ENCODE results near the gene ACBD3. TPM values are rescaled to one million over a fixed set of nuclear protein-coding genes. Genes with fewer than 3 reads are reported as not detected.

Gene ACBD3
- total RNA-seq, 2 experiments from 2014 or later = 19.0 to 19.8 TPM

DNA sequence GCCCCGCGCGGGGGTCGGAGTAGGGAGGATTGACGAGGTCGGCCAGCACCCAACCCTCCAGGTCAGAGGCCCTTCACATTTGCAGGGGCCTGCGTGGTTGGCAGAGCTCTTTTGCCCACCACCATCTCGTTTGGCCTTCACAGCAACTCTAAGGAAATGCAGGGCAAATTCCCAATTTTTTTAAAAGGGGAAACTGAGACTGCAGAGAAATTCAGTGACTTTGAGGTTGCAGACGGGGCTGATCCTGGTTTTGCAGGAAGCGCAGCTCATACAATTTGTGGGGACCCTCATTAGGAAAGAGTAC lies 430 bp upstream of the ACBD3 start:
- DNase-seq = no peak
- H3K36me3 Mint-ChIP-seq (ENCODE audit: low read depth) = peaks cover 9% of the 10 kb centered on the region
- H3K27ac Mint-ChIP-seq = peak overlapping the region; percentile 96
- H3K4me1 Mint-ChIP-seq = peaks cover 28% of the 10 kb centered on the region
- H3K9me3 Mint-ChIP-seq = no peaks in the 10 kb centered on the region
- ChIA-PET POLR2A (no interaction called here), CTCF (interaction anchor here (1.0 kb wide), 2 partner anchors 11 to 69 kb away, joined by 3 read pairs; no protein-coding TSS in a partner anchor)
- peak overlapping the region; percentile 93 for H3K4me3 Mint-ChIP-seq
- H3K27me3 Mint-ChIP-seq = no peaks in the 10 kb centered on the region

DNA sequence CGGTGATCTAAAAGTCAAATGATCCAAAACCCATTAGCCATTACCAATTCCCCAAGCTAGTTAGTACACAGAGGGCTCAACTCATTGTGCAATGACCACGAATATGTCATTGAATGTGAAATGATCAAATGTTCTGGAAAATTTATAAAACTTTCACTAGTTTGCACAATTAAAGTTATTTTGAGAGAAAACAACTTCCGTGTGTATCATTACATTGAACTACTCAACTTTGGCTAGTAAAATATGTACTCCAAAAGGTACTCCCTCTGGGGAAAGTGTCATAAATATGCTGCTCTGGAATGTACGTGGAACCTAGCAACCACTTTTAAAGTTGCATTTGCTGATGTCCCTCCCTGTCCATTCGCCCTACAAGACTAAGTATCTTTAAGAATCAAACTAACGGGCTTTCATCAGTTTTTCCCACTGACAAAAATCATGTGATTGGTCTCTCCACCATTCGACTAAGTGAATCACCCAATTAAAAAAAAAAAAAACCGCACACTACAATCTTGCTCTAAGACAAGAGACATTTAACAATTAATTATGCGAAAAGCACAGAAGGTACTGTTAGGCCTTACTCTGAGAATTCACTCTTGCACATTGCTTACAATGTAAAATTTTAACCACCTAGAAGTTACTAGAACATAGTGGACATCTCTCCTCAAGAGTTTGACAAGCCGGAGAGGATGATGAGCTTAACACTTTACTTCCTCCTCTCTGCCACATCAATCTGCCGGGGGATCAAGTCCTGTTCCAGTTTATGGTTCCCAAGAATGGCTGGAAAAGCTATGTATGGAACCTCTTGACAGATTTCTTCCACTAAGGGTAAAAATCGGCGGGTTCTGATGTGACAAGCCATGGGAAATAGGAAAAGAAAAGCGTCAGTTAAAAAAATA lies 1.2 kb downstream of the ACBD3 start:
- no peak for DNase-seq
- no peaks in the 10 kb centered on the region for H3K27me3 Mint-ChIP-seq

DNA sequence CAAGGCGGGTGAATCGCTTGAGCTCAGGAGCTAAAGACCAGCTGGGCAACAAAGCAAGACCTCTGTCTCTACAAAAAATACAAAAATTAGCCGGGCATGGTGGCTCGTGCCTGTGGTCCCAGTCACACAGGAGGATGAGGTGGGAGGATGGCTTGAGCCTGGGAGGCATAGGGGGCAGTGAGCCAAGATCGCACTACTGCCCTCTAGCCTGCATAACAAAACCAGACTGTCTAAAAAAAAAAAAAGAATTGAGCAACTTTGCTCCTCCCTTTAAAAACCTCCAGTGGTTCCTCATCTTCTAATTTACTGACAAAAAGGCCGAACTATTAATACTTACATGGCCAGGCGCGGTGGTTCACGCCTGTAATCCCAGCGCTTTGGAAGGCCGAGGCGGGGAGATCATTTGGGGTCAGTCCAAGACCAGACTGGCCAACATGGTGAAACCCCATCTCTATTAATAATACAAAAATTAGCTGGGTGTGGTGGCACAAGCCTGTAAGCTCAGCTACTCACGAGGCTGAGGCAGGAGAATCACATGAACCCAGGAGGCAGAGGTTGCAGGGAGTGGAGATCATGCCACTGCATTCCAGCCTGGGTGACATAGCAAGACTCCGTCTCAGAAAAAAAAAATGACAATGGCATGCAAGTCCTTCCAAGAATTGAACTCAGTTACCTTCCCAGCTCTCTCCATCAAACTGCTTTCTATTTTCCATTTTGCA lies 4.4 kb downstream of the ACBD3 start:
- no peak for DNase-seq
- no peak overlapping the region for H3K4me3 Mint-ChIP-seq
- ChIA-PET POLR2A (interaction anchor here (0.7 kb wide), 1 partner anchor 15 kb away, joined by 3 read pairs; no protein-coding TSS in a partner anchor), CTCF (interaction anchor here (0.7 to 1.6 kb wide), 4 partner anchors 12 to 58 kb away, joined by 3 to 9 read pairs (median 3); no protein-coding TSS in a partner anchor)
- H3K36me3 Mint-ChIP-seq (ENCODE audit: low read depth) = peaks cover 31% of the 10 kb centered on the region
- peaks cover 2% of the 10 kb centered on the region for H3K9me3 Mint-ChIP-seq
- H3K27me3 Mint-ChIP-seq = no peaks in the 10 kb centered on the region
- peaks cover 44% of the 10 kb centered on the region for H3K4me1 Mint-ChIP-seq
- no peak overlapping the region for H3K27ac Mint-ChIP-seq

More for the DNA sequence above, 1.2 kb downstream of the ACBD3 start:
- peak overlapping the region; percentile 96 for H3K27ac Mint-ChIP-seq
- peaks cover 35% of the 10 kb centered on the region for H3K4me1 Mint-ChIP-seq
- no peaks in the 10 kb centered on the region for H3K9me3 Mint-ChIP-seq
- CTCF ChIA-PET = interaction anchor here (0.6 to 1.5 kb wide), 7 partner anchors 10 to 1953 kb away, joined by 3 to 4 read pairs (median 4); no protein-coding TSS in a partner anchor
- H3K4me3 Mint-ChIP-seq = peak overlapping the region; percentile 97
- POLR2A ChIA-PET = interaction anchor here (0.6 kb wide), 1 partner anchor 255 kb away, joined by 6 read pairs; no protein-coding TSS in a partner anchor
- peaks cover 15% of the 10 kb centered on the region for H3K36me3 Mint-ChIP-seq (ENCODE audit: low read depth)

DNA sequence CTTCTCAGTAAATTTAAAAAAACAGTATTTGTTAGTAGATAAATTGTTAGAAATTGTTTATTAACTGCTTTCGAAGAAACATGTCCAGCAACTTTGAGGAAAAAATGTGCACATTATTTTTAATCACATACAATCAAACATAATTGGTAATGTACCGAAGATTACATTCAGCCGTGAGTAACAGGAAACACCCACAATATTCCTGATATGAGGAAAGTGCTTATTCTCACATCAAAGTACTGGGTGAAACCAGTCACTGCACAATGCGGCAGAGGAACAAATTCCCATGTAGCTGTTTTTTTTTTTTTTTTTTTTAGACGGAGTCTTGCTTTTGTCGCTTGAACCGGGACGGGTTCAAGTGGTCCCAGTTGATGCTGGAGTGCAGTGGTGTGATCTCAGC lies 9.7 kb downstream of the ACBD3 start:
- H3K27me3 Mint-ChIP-seq = no peaks in the 10 kb centered on the region
- POLR2A ChIA-PET = no interaction called here
- CTCF ChIA-PET = interaction anchor here (0.6 to 0.7 kb wide), 4 partner anchors 21 to 291 kb away, joined by 3 to 5 read pairs (median 4); no protein-coding TSS in a partner anchor
- H3K4me1 Mint-ChIP-seq = peaks cover 25% of the 10 kb centered on the region
- peaks cover 2% of the 10 kb centered on the region for H3K9me3 Mint-ChIP-seq
- H3K27ac Mint-ChIP-seq = no peak overlapping the region
- H3K36me3 Mint-ChIP-seq (ENCODE audit: low read depth) = peaks cover 27% of the 10 kb centered on the region
- DNase-seq = no peak
- no peak overlapping the region for H3K4me3 Mint-ChIP-seq

DNA sequence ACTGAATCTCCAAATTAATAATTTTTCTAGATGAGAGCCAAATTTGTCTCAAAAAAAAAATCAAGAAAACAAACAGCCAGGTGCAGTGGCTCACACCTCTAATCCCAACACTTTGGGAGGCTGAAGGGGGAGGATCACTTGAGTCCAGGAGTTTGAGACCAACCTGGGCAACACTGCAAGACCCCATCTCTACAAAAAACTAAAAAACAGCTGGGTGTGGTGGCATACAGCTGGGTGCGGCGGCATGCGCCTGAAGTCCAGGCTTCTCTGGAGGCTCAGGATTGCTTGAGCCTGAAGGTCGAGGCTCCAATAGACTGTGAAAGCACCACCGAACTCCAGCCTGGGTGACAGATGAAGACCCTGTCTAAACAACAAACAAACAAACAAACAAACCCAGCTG lies 14.0 kb downstream of the ACBD3 start:
- Mint-ChIP-seq H3K36me3 (ENCODE audit: low read depth) (peaks cover 17% of the 10 kb centered on the region), H3K4me3 (no peak overlapping the region), H3K27me3 (no peaks in the 10 kb centered on the region), H3K4me1 (peaks cover 11% of the 10 kb centered on the region), H3K27ac (no peak overlapping the region), H3K9me3 (peaks cover 2% of the 10 kb centered on the region)
- POLR2A ChIA-PET = no interaction called here
- no peak for DNase-seq
- CTCF ChIA-PET = no interaction called here

DNA sequence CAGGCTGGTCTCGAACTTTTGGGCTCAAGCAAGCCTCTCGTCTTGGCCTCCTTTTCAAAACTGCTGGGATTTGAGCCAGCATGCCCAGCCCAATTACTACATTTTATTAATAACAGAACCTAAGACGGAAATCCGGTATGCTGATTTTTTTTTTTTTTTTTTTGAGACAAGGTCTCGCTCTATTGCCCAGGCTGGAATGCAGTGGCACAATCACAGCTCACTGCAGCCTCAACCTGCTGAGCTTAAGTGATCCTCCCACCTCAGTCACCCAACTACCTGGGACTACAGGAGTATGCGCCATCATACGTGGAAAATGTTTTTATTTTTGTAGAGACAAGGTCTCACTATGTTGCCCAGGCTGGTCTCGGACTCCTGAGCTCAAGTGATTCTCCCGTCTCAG lies 20.2 kb downstream of the ACBD3 start:
- ChIA-PET CTCF (interaction anchor here (0.5 to 2.2 kb wide), 6 partner anchors 9 to 145 kb away, joined by 3 to 10 read pairs (median 4); no protein-coding TSS in a partner anchor), POLR2A (no interaction called here)
- H3K9me3 Mint-ChIP-seq = no peaks in the 10 kb centered on the region
- H3K27me3 Mint-ChIP-seq = no peaks in the 10 kb centered on the region
- H3K4me1 Mint-ChIP-seq = no peaks in the 10 kb centered on the region
- DNase-seq = no peak
- H3K27ac Mint-ChIP-seq = no peak overlapping the region
- H3K4me3 Mint-ChIP-seq = no peak overlapping the region
- H3K36me3 Mint-ChIP-seq (ENCODE audit: low read depth) = peaks cover 34% of the 10 kb centered on the region

DNA sequence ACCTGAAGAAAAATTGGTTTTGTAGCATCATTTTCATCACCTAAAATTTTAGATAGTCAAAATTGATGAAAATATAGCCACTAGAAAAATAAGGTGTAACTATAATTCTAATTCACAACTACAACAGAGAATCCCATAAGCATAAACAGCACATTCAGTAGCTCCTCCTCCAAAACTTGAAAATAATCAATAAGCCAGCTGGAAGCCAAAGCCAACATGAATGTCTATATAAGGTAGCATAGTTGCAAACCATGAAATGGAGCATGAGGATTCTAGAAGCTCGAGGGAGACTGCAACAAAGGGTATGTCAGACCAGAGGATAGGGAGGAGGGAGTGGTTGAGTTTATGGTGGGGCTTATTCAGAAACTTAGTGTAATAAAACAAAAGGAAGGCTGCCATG lies 22.4 kb downstream of the ACBD3 start:
- ChIA-PET CTCF (interaction anchor here (0.7 to 0.8 kb wide), 2 partner anchors 36 to 1836 kb away, joined by 3 to 4 read pairs; no protein-coding TSS in a partner anchor), POLR2A (interaction anchor here (0.6 kb wide), 1 partner anchor 9 kb away, joined by 5 read pairs; no protein-coding TSS in a partner anchor)

DNA sequence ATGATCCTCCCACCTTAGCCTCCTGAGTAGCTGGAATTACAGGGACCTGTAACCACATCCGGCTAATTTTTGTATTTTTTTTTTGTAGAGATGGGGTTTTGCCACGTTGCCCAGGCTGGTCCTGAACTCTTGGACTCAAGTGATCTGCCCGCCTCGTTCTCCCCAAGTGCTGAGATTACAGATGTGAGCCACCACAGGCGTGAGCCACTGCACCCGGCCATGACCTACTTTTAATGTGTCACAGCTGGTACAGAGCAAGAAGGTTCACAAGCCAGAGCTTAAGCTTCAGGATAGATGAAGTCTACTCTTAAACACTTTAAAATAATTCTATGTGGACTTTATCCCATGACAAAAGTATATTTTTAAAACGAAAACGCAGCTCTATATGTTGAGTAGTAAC lies 23.6 kb downstream of the ACBD3 start:
- POLR2A ChIA-PET = no interaction called here
- no peak for DNase-seq
- no peaks in the 10 kb centered on the region for H3K9me3 Mint-ChIP-seq
- CTCF ChIA-PET = no interaction called here
- peaks cover 12% of the 10 kb centered on the region for H3K4me1 Mint-ChIP-seq
- no peaks in the 10 kb centered on the region for H3K27me3 Mint-ChIP-seq
- H3K4me3 Mint-ChIP-seq = no peak overlapping the region
- H3K36me3 Mint-ChIP-seq (ENCODE audit: low read depth) = peaks cover 54% of the 10 kb centered on the region
- no peak overlapping the region for H3K27ac Mint-ChIP-seq

More for the DNA sequence above, 22.4 kb downstream of the ACBD3 start:
- Mint-ChIP-seq H3K27ac (no peak overlapping the region), H3K9me3 (no peaks in the 10 kb centered on the region), H3K4me3 (no peak overlapping the region), H3K36me3 (ENCODE audit: low read depth) (peaks cover 42% of the 10 kb centered on the region), H3K4me1 (no peaks in the 10 kb centered on the region), H3K27me3 (no peaks in the 10 kb centered on the region)
- no peak for DNase-seq

DNA sequence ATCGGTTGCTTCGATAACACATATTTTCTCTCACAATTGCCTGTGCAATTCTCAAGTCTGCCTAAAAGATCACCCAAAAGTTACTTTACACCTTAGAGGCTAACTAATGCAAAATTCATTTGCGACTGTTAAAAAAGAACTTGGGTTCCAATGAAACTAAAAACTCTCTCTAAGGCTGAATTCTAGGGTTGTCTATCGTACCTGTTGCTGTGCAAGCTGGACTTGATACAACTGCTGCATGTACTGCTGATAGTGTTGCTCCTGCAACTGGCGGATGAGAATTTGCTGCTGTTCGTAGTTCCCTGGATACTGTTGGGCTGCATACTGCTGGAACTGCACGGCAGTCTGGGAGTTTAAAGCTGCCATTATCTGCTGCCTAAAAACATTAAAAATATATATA lies 27.6 kb downstream of the ACBD3 start:
- H3K27me3 Mint-ChIP-seq = no peaks in the 10 kb centered on the region
- H3K27ac Mint-ChIP-seq = no peak overlapping the region
- no peaks in the 10 kb centered on the region for H3K9me3 Mint-ChIP-seq
- DNase-seq = no peak
- POLR2A ChIA-PET = no interaction called here
- no peak overlapping the region for H3K4me3 Mint-ChIP-seq
- H3K36me3 Mint-ChIP-seq (ENCODE audit: low read depth) = peaks cover 65% of the 10 kb centered on the region
- H3K4me1 Mint-ChIP-seq = peaks cover 32% of the 10 kb centered on the region
- CTCF ChIA-PET = interaction anchor here (0.6 kb wide), 1 partner anchor 116 kb away, joined by 3 read pairs; no protein-coding TSS in a partner anchor

DNA sequence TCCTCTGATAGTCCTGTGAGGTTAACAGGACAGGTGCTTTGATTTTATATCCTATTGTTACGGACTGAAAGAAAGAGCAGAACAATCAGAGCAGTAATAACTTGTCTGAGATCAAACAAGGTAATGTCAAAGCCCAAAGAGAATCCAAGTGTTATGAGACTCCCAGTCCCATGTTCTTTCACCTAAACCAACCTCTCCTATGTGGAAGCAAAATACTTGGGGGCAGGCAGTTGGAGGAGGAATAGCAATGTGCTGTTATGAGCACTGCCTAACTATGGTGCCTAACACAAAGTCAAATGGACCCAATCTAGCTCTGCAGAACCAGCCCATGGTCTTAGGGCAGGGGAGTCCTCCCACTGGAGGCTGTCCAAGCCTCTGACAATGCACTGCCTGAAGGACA lies 28.1 kb downstream of the ACBD3 start:
- no peaks in the 10 kb centered on the region for H3K27me3 Mint-ChIP-seq
- CTCF ChIA-PET = interaction anchor here (1.1 kb wide), 1 partner anchor 9 kb away, joined by 5 read pairs; no protein-coding TSS in a partner anchor
- H3K36me3 Mint-ChIP-seq (ENCODE audit: low read depth) = peaks cover 68% of the 10 kb centered on the region
- H3K4me3 Mint-ChIP-seq = no peak overlapping the region
- DNase-seq = no peak
- no peaks in the 10 kb centered on the region for H3K9me3 Mint-ChIP-seq
- peaks cover 32% of the 10 kb centered on the region for H3K4me1 Mint-ChIP-seq
- H3K27ac Mint-ChIP-seq = peak overlapping the region; percentile 86
- POLR2A ChIA-PET = no interaction called here

DNA sequence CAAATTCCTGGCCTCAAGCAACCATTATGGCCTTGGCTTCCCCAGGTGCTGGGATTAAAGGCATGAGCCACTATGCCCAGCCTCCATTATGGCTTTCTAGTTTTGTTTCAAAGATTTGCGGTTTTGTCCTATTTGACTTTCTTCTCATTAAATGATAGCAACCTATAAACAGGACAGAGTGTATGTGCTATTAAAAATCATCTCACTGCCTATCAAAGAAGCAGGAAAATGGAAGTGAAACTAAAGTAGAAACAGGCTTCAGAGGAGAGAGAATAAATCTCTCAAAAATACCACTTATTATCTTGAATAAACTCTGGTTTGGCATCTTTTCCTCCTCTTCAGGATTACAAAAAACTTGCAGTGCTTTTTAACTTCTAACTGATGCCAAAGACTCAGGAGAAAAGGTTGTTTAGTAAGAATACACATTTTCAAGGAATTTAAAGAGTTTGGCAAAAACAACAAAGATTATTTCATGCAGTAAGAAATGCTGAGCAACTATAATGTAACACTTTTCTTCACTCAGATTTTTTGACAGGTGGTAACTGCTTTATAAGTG lies 28.7 kb downstream of the ACBD3 start:
- no peak for DNase-seq
- peaks cover 73% of the 10 kb centered on the region for H3K36me3 Mint-ChIP-seq (ENCODE audit: low read depth)
- peak overlapping the region; percentile 86 for H3K27ac Mint-ChIP-seq
- no peaks in the 10 kb centered on the region for H3K9me3 Mint-ChIP-seq
- H3K4me3 Mint-ChIP-seq = no peak overlapping the region
- ChIA-PET POLR2A (interaction anchor here (0.7 kb wide), 1 partner anchor 32 kb away, joined by 5 read pairs; no protein-coding TSS in a partner anchor), CTCF (interaction anchor here (1.1 to 1.2 kb wide), 2 partner anchors 8 to 9 kb away, joined by 4 to 5 read pairs; no protein-coding TSS in a partner anchor)
- peaks cover 32% of the 10 kb centered on the region for H3K4me1 Mint-ChIP-seq
- H3K27me3 Mint-ChIP-seq = no peaks in the 10 kb centered on the region

DNA sequence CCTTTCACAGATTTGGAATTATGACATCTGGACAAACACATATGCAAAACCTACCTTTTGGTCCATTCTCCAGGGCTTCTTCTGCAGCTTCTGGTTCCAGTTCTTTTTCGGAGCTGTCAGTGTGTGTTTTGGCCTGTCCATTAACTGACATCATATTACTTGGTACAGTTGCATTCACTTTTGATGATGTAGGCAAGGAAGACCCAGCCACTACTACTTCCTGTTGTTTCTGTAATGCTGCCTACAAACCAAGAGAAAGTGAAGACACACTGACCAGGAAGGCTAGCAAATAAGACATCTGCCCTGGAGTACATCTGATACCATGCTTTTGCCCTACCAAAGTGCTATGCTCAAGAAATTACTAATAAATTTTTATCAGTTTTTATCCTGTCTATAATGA lies 31.9 kb downstream of the ACBD3 start:
- Mint-ChIP-seq H3K27me3 (no peaks in the 10 kb centered on the region), H3K36me3 (ENCODE audit: low read depth) (peaks cover 66% of the 10 kb centered on the region)
- POLR2A ChIA-PET = no interaction called here

More for the DNA sequence above, 31.9 kb downstream of the ACBD3 start:
- Mint-ChIP-seq H3K4me3 (no peak overlapping the region), H3K4me1 (peaks cover 32% of the 10 kb centered on the region), H3K27ac (peak overlapping the region; percentile 71), H3K9me3 (no peaks in the 10 kb centered on the region)
- CTCF ChIA-PET = interaction anchor here (1.5 to 2.4 kb wide), 2 partner anchors 11 to 29 kb away, joined by 5 to 7 read pairs; no protein-coding TSS in a partner anchor
- DNase-seq = no peak
